ENCODE measurements around the gene ZSCAN5B. TPM values are rescaled to one million over a fixed set of nuclear protein-coding genes. Genes with fewer than 3 reads are reported as not detected.
"Not testable (repeated sequence)": the region's sequence is repeated elsewhere in the genome, so short reads cannot be mapped to it uniquely, and the experiment has no call there.

The ZSCAN5B gene
- total RNA-seq, 1 donor from 2014 or later, result not detected

- Mint-ChIP-seq H3K27me3 (no peaks in the 10 kb centered on the region), H3K27ac (no peak within 1 kb of the TSS), H3K36me3 (ENCODE audit: low read depth) (no peaks in the 10 kb centered on the region), H3K4me1 (no peaks in the 10 kb centered on the region), H3K9me3 (no peaks in the 10 kb centered on the region), H3K4me3 (no peak within 1 kb of the TSS)
- intact Hi-C loops (cut with micrococcal nuclease), result no loop called here
- no peak for DNase-seq
These were observed 4.4 kb upstream of the ZSCAN5B start, which contains the start of gene ZSCAN5C for GRCh38 chr19:56201973-56202372. Gene ZSCAN5C, plus strand, starts transcription at chr19:56202273. Its CDS starts 3,641 bp downstream, at chr19:56205914.

GRCh38 chr19:56199687-56200086, 2.1 kb upstream of the ZSCAN5B start:
- Mint-ChIP-seq H3K36me3 (ENCODE audit: low read depth) (no peaks in the 10 kb centered on the region), H3K4me3 (no peak overlapping the region), H3K4me1 (no peaks in the 10 kb centered on the region), H3K27me3 (no peaks in the 10 kb centered on the region), H3K27ac (no peak overlapping the region), H3K9me3 (no peaks in the 10 kb centered on the region)
- intact Hi-C loops (cut with micrococcal nuclease), result no loop called here
- no peak for DNase-seq

GRCh38 chr19:56193981-56194640, 3.5 kb downstream of the ZSCAN5B start:
- Mint-ChIP-seq H3K4me1 (no peaks in the 10 kb centered on the region), H3K27me3 (no peaks in the 10 kb centered on the region), H3K9me3 (no peaks in the 10 kb centered on the region), H3K36me3 (ENCODE audit: low read depth) (no peaks in the 10 kb centered on the region), H3K27ac (no peak overlapping the region), H3K4me3 (no peak overlapping the region)
- intact Hi-C loops (cut with micrococcal nuclease), result no loop called here
- DNase-seq, result no peak

GRCh38 chr19:56191711-56192110, 5.9 kb downstream of the ZSCAN5B start:
- H3K4me1 Mint-ChIP-seq, result no peaks in the 10 kb centered on the region
- no peaks in the 10 kb centered on the region for H3K36me3 Mint-ChIP-seq (ENCODE audit: low read depth)
- H3K27ac Mint-ChIP-seq, result no peak overlapping the region
- no peaks in the 10 kb centered on the region for H3K27me3 Mint-ChIP-seq
- intact Hi-C loops (cut with micrococcal nuclease), result no loop called here
- H3K4me3 Mint-ChIP-seq, result no peak overlapping the region
- H3K9me3 Mint-ChIP-seq, result no peaks in the 10 kb centered on the region
- DNase-seq, result no peak

GRCh38 chr19:56191115-56191514, 6.5 kb downstream of the ZSCAN5B start:
- no peaks in the 10 kb centered on the region for H3K27me3 Mint-ChIP-seq
- intact Hi-C loops (cut with micrococcal nuclease), result no loop called here
- H3K9me3 Mint-ChIP-seq, result no peaks in the 10 kb centered on the region
- H3K4me1 Mint-ChIP-seq, result no peaks in the 10 kb centered on the region
- H3K4me3 Mint-ChIP-seq, result no peak overlapping the region
- no peak overlapping the region for H3K27ac Mint-ChIP-seq
- H3K36me3 Mint-ChIP-seq (ENCODE audit: low read depth), result no peaks in the 10 kb centered on the region
- DNase-seq, result no peak

GRCh38 chr19:56189785-56190184, 7.8 kb downstream of the ZSCAN5B start:
- Mint-ChIP-seq H3K27me3 (no peaks in the 10 kb centered on the region), H3K27ac (no peak overlapping the region), H3K4me1 (peaks cover 6% of the 10 kb centered on the region), H3K36me3 (ENCODE audit: low read depth) (no peaks in the 10 kb centered on the region), H3K9me3 (no peaks in the 10 kb centered on the region), H3K4me3 (no peak overlapping the region)
- intact Hi-C loops (cut with micrococcal nuclease), result no loop called here
- no peak for DNase-seq

GRCh38 chr19:56177564-56178243, 19.9 kb downstream of the ZSCAN5B start:
- Mint-ChIP-seq H3K36me3 (ENCODE audit: low read depth) (no peaks in the 10 kb centered on the region), H3K4me1 (no peaks in the 10 kb centered on the region), H3K9me3 (no peaks in the 10 kb centered on the region), H3K27me3 (no peaks in the 10 kb centered on the region), H3K27ac (no peak overlapping the region), H3K4me3 (no peak overlapping the region)
- no peak for DNase-seq
- intact Hi-C loops (cut with micrococcal nuclease), result no loop called here

GRCh38 chr19:56176881-56177280, 20.7 kb downstream of the ZSCAN5B start:
- DNase-seq, result no peak
- H3K9me3 Mint-ChIP-seq, result no peaks in the 10 kb centered on the region
- no peak overlapping the region for H3K27ac Mint-ChIP-seq
- no peaks in the 10 kb centered on the region for H3K27me3 Mint-ChIP-seq
- no peak overlapping the region for H3K4me3 Mint-ChIP-seq
- intact Hi-C loops (cut with micrococcal nuclease), result no loop called here
- H3K36me3 Mint-ChIP-seq (ENCODE audit: low read depth), result no peaks in the 10 kb centered on the region
- H3K4me1 Mint-ChIP-seq, result peaks cover under 1% of the 10 kb centered on the region

GRCh38 chr19:56176310-56176709, 21.3 kb downstream of the ZSCAN5B start:
- H3K4me1 Mint-ChIP-seq; DNase-seq; intact Hi-C loops (cut with micrococcal nuclease); H3K9me3 Mint-ChIP-seq; H3K27ac Mint-ChIP-seq; H3K36me3 Mint-ChIP-seq (ENCODE audit: low read depth); H3K4me3 Mint-ChIP-seq; H3K27me3 Mint-ChIP-seq: not testable (repeated sequence)

- DNase-seq; H3K36me3 Mint-ChIP-seq (ENCODE audit: low read depth); H3K27me3 Mint-ChIP-seq; H3K9me3 Mint-ChIP-seq; H3K27ac Mint-ChIP-seq; H3K4me3 Mint-ChIP-seq; intact Hi-C loops (cut with micrococcal nuclease); H3K4me1 Mint-ChIP-seq: not testable (repeated sequence)
These were observed 21.7 kb downstream of the ZSCAN5B start, which contains the start of gene GALP for GRCh38 chr19:56175861-56176307. Gene GALP, plus strand, starts transcription at chr19:56176008. Its CDS starts 1,101 bp downstream, at chr19:56177109.

- Mint-ChIP-seq H3K27me3 (no peaks in the 10 kb centered on the region), H3K4me3 (no peak overlapping the region), H3K4me1 (peaks cover 3% of the 10 kb centered on the region), H3K27ac (no peak overlapping the region), H3K36me3 (ENCODE audit: low read depth) (no peaks in the 10 kb centered on the region), H3K9me3 (no peaks in the 10 kb centered on the region)
- intact Hi-C loops (cut with micrococcal nuclease), result no loop called here
- DNase-seq, result no peak
These were observed 23.0 kb downstream of the ZSCAN5B start for GRCh38 chr19:56174550-56174949.

- H3K27me3 Mint-ChIP-seq, result no peaks in the 10 kb centered on the region
- DNase-seq, result no peak
- H3K27ac Mint-ChIP-seq, result no peak overlapping the region
- peaks cover 3% of the 10 kb centered on the region for H3K4me1 Mint-ChIP-seq
- H3K9me3 Mint-ChIP-seq, result no peaks in the 10 kb centered on the region
- H3K36me3 Mint-ChIP-seq (ENCODE audit: low read depth), result no peaks in the 10 kb centered on the region
- H3K4me3 Mint-ChIP-seq, result no peak overlapping the region
- intact Hi-C loops (cut with micrococcal nuclease), result no loop called here
These were observed 23.5 kb downstream of the ZSCAN5B start for GRCh38 chr19:56174086-56174485.

GRCh38 chr19:56170261-56170660, 27.3 kb downstream of the ZSCAN5B start:
- intact Hi-C loops (cut with micrococcal nuclease), result no loop called here
- Mint-ChIP-seq H3K4me1 (peaks cover 3% of the 10 kb centered on the region), H3K9me3 (no peaks in the 10 kb centered on the region), H3K36me3 (ENCODE audit: low read depth) (no peaks in the 10 kb centered on the region), H3K4me3 (no peak overlapping the region), H3K27me3 (no peaks in the 10 kb centered on the region), H3K27ac (no peak overlapping the region)
- no peak for DNase-seq

GRCh38 chr19:56167064-56167578, 30.5 kb downstream of the ZSCAN5B start:
- Mint-ChIP-seq H3K27ac (no peak overlapping the region), H3K27me3 (no peaks in the 10 kb centered on the region), H3K4me1 (peaks cover 9% of the 10 kb centered on the region), H3K9me3 (no peaks in the 10 kb centered on the region), H3K4me3 (no peak overlapping the region), H3K36me3 (ENCODE audit: low read depth) (no peaks in the 10 kb centered on the region)
- intact Hi-C loops (cut with micrococcal nuclease), result loop anchor here (10.0 kb wide), 1 partner anchor 52 kb away; no protein-coding TSS in a partner anchor
- DNase-seq, result no peak
